C4-2B (cell line): ENCODE measurements around the gene UVRAG.

Experiments
- H3K27ac ChIP-seq: fragments of 450-650 bp; 2 replicates; pipeline ENCODE4 v1.5.1; 2017
- ZFX ChIP-seq: fragments of 450-650 bp; IDR thresholded peaks from 2 replicates; pipeline ENCODE4 v1.6.1; 2017
- TF ChIP-seq, protein P1 (sequence below): fragments of 450-650 bp; conservative IDR thresholded peaks from 2 replicates; pipeline ENCODE4 v1.5.1; 2017; ENCODE audit warnings: mild to moderate bottlenecking

The UVRAG gene

DNA sequence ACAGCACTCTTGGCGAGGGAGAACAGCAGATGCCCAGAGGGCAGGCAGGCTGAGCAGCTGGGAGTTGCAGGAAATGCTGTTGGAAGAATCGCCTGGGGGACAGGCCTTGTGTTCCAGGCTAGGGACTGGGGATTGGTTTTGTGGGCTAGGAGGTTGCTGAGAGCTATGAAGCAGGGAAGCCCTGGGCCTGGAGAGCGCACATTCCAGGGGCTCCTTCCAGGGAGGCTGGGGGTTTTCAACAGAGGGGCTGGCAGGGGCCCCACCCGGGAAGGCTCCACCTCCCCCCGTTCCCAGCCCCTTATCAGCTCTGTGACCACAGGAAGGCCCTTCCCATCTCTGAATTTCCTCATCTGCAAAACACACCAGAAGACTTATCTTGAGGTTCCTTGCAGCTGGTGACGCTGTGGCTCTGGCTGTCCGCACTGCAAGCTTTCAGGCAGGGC lies 369.6 kb downstream of the UVRAG start:
- TF ChIP-seq ZFX: no peak
- TF ChIP-seq, protein P1, sequence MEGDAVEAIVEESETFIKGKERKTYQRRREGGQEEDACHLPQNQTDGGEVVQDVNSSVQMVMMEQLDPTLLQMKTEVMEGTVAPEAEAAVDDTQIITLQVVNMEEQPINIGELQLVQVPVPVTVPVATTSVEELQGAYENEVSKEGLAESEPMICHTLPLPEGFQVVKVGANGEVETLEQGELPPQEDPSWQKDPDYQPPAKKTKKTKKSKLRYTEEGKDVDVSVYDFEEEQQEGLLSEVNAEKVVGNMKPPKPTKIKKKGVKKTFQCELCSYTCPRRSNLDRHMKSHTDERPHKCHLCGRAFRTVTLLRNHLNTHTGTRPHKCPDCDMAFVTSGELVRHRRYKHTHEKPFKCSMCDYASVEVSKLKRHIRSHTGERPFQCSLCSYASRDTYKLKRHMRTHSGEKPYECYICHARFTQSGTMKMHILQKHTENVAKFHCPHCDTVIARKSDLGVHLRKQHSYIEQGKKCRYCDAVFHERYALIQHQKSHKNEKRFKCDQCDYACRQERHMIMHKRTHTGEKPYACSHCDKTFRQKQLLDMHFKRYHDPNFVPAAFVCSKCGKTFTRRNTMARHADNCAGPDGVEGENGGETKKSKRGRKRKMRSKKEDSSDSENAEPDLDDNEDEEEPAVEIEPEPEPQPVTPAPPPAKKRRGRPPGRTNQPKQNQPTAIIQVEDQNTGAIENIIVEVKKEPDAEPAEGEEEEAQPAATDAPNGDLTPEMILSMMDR: no peak
- no peak overlapping the region for H3K27ac ChIP-seq

DNA sequence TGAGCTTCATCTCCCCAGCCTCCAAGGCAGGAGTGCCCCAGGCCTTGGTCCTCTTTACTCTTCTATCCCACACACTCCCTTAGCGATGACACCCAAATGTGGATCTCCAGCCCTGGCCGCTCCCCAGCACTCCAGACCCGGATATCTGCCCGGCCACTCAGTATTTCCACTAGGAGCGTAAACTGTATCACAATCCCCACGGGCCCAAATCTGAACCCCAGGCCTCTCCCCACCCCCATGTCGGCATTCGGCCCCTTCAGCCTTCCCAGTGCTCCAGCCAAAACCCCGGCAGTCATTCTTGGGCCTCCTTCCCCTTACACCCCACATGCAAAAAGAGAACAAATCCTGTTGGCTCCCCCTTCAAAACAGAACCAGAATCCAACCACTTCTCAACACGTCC lies 370.5 kb downstream of the UVRAG start:
- no peak overlapping the region for H3K27ac ChIP-seq
- TF ChIP-seq, protein P1: no peak
- no peak for TF ChIP-seq ZFX

DNA sequence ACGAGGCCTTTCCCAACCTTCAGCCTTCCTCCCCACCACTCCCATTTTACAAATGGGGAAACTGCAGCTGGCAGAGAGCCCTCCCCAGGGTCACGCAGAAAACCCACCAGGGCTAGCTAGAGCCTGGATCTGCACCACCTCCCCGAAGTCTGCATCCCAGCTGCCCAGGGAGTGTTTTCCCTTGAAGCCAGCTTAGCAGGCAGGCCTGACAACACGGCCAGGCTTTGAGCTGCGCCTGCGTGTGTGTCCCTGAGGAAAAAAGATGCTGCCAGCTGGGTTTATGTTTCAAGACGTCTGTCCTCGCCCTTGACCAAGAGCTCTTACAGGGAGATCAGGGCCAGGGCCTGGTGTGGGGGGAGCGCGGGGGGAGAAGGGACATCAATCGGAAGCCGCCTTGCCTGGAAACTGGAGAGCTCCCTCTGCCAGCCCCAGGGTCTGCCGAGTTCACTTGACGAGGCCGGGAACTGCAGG lies 371.0 kb downstream of the UVRAG start:
- no peak overlapping the region for H3K27ac ChIP-seq
- no peak for TF ChIP-seq ZFX
- TF ChIP-seq, protein P1: no peak

DNA sequence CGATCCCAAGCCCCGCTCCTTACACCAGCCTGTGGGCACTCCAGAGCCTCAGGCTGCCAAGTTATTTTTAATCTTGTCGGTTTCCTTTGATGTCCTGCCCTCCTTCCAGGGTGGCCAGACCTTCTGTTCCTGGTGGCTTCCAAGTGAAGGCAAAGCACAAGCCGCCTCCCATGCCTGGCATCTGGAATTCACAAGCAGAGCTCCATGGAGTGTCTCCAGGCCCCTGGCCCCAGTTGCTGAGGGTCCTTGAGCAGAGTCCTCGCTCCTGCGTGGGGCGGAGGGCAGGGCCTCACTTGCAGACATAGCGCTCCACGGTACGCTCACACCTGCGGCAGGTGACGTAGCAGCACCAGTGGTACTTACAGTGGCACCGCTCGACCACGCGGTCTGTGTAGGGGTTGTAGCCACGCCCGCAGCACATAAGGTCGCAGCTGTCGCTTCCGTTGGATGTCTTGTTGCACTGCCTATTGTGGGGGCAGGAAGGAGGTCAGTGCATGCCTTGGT lies 371.8 kb downstream of the UVRAG start:
- TF ChIP-seq, protein P1: no peak
- TF ChIP-seq ZFX: no peak

DNA sequence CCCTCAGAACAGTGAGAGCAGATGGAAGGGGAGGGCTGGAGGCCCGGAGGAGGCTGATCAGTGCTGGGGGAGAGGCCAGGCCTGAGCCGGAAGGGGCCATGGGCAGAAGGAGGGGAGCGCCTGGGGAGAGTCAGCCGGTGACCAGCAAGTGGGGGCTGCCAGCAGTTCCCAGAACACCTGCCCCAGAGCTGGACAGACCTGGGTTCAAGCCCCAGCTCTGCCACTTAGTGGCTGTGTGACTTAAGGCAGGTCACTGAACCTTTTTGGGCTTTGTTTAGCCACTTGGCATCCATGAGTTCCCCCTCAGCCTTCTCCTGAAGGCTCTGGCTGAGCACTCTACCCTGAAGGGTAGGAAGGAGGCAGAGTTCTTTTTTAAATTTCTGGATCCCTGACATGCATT lies 373.9 kb downstream of the UVRAG start:
- no peak for TF ChIP-seq ZFX
- TF ChIP-seq, protein P1: no peak
- no peak overlapping the region for H3K27ac ChIP-seq

More for the DNA sequence above, 371.8 kb downstream of the UVRAG start:
- no peak overlapping the region for H3K27ac ChIP-seq

DNA sequence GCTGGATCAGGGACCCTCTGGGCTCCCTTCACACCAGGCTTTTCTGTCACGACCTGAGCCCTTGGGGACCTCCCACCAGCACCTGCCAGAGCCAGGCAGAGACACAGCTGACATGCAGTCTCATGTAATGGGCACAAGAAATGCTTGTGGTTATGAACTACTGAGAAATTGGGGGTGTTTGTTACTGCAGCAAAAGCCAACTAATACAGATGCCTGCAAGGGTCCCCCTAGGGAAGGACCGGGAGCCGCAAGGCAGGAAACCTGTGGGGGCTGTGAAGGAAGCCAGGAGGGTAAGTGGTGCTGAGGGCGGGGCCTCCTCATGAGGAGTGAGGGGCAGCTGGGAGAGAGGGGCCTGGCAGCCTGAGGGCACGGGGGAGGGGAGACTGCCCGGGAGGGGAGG lies 374.7 kb downstream of the UVRAG start:
- H3K27ac ChIP-seq: no peak overlapping the region
- TF ChIP-seq, protein P1: no peak
- no peak for TF ChIP-seq ZFX

DNA sequence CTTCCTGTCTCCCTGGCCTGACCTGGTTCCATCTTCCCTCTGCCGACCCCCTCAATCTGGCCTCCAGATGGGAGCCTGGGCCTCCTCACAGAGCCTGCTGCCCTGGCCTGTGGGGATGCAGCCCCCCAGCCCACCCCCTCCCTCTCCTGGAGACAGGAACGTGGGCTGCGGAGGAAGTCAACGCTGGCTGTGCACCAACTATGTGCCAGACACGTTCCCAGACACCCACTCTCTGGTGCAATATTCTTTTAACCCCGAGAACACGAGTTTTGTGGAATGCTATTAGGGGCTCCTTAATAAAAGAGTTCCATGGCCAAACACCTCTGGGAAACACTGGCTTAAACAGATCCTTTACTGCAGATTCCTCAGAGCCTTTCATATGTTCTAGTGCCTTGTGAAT lies 375.4 kb downstream of the UVRAG start:
- H3K27ac ChIP-seq: no peak overlapping the region
- TF ChIP-seq, protein P1: no peak
- TF ChIP-seq ZFX: no peak
